Astrocyte (in vitro differentiated cells and primary cell): ENCODE data around the gene ATOSB.

Experiments
- EZH2 ChIP-seq: IDR thresholded peaks from 2 replicates; pipeline ENCODE4 v1.6.1; 2012; ENCODE audit warnings: mild to moderate bottlenecking, low read length, inconsistent platforms; ENCODE audit not compliant: insufficient read depth
- TF ChIP-seq, protein P1 (sequence below): IDR thresholded peaks from 2 replicates; pipeline ENCODE4 v1.5.1; 2011; ENCODE audit warnings: low read depth, mild to moderate bottlenecking, inconsistent platforms, low read length, moderate library complexity; ENCODE audit not compliant: insufficient read depth

DNA sequence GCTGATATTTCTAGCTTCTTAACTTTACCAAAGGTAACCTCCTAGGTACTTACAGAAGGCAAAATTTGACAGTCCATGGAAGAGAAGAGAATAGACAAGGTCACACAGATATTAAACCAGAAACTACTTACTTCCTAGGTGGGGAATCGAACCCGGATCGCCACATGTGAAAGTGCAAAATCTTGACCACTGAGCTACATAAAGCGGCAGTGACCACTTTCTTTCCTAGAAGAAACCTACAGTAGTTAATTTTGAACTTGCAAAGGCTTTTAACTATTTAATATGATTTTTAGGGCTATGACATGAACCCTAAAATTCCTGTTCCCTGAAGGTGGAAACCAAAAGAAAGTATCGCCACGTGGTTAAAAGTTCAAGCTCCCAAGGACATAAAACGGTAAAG, 20.3 kb upstream of the ATOSB start:
- TF ChIP-seq, protein P1, sequence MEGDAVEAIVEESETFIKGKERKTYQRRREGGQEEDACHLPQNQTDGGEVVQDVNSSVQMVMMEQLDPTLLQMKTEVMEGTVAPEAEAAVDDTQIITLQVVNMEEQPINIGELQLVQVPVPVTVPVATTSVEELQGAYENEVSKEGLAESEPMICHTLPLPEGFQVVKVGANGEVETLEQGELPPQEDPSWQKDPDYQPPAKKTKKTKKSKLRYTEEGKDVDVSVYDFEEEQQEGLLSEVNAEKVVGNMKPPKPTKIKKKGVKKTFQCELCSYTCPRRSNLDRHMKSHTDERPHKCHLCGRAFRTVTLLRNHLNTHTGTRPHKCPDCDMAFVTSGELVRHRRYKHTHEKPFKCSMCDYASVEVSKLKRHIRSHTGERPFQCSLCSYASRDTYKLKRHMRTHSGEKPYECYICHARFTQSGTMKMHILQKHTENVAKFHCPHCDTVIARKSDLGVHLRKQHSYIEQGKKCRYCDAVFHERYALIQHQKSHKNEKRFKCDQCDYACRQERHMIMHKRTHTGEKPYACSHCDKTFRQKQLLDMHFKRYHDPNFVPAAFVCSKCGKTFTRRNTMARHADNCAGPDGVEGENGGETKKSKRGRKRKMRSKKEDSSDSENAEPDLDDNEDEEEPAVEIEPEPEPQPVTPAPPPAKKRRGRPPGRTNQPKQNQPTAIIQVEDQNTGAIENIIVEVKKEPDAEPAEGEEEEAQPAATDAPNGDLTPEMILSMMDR: no peak
- no peak for TF ChIP-seq EZH2
